Keratinocyte (primary cell): ENCODE data around the gene EFR3B.

Experiments
- CTCF ChIP-seq, 3 experiments: IDR thresholded peaks in 1 of 3; conservative IDR thresholded peaks in 1 of 3; optimal IDR thresholded peaks in 1 of 3; 2 replicates in 2 of 3; 3 replicates in 1 of 3; pipeline versions ENCODE3 to v1.5.1; 2011; ENCODE audit warnings: low read length in 3 of 3, mild to moderate bottlenecking in 3 of 3, moderate library complexity in 2 of 3, control low read depth in 1 of 3, inconsistent platforms in 1 of 3; ENCODE audit not compliant: insufficient read depth in 2 of 3; ENCODE audit errors: extremely low read depth in 1 of 3
- EZH2 ChIP-seq: IDR thresholded peaks from one replicate; pipeline ENCODE4 v1.6.1; 2012; ENCODE audit warnings: inconsistent platforms, mild to moderate bottlenecking, low read length, moderate library complexity

DNA sequence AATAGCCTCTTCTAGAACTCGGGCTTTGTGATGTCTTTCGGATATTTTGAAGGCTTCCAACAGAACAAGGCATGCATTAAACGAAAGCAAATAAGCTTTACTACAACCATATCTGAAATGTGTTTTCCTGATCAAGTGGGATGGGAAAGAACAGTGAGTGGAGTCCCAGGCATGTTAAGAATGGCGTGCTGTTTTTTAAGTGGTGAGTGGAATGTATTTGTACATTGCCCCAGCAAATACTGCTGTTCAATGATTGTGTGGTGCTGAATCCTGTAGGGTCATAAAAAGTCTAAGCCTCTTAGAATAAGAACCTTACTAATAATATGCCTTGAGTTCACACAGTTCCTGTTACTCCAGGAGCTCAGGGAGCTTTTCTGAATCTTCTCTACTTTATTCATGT is 74.0 kb downstream of the EFR3B start:
- TF ChIP-seq CTCF (optimal IDR thresholded peaks at IDR 0.05 in 1 of 3, IDR thresholded peaks at IDR 0.05 in 1 of 3, conservative IDR thresholded peaks at IDR 0.05 in 1 of 3; ENCODE audit: extremely low read depth in 1 of 3, insufficient read depth in 2 of 3, low read length in 3 of 3) (no peak), EZH2 (no peak)
